ENCODE results near the gene CDH23. TPM values are rescaled to one million over a fixed set of nuclear protein-coding genes. Genes with fewer than 3 reads are reported as not detected.
A peak's percentile ranks its signal among the peaks of the same experiment; 100 is the strongest.

CDH23 gene
- polyA plus RNA-seq, 1 donor = 4.2 TPM

- no peak for DNase-seq
Observed at GRCh38 chr10:71780156-71780555, 383.4 kb downstream of the CDH23 start.

DNA sequence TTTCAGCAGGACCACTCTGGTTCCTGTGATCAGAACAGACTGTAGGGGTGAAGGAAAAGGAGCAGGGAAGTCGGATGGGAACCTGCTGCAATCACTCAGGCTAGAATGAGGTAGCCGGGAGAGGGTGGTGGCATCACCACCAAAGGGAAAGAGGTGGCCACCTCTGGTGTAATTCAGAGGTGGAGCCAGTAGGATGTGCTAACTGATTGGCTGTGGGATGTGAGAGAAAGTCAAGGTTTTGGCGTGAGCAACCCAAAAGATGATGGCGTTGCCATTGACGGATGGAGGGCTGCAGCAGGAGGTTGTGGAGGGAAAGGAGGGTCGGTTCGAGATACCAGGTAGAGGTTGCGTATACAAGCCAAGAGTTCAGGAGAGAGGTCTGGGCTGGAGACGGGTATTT lies 384.0 kb downstream of the CDH23 start:
- no peak for DNase-seq

DNA sequence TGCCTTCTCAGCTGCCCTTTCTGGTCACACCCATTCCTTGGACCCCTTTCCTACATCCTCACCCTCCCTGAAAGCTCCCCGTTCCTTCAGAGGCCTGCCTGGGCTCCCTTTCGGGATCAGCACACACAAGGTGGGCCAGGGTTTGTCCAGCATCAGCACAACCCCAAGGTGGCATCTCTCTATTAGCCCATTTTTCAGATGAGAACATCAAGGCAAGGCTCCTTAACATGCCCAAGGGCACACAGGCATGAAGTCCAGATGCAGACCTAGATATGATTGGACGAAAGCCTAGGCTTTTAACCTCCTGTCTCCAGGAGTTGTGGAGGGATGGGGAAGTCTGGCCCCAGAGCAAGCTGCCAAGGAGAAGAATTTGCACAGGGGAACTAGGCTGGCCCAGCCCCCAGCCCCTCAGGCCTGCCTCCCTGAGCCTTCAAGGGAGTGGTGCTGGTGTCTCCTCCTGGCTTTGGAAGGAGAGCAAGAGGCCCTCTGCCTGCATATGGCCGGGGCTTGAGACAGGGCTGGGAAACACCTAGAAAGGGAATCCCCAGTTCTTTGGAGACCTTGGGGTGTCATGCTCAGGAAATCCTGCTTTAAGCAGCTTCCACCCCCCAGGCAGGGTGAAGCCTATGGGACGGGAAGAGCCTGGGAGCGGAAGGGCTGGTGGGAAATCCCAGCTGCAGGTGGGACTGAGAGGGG lies 385.6 kb downstream of the CDH23 start:
- no peak for DNase-seq

DNA sequence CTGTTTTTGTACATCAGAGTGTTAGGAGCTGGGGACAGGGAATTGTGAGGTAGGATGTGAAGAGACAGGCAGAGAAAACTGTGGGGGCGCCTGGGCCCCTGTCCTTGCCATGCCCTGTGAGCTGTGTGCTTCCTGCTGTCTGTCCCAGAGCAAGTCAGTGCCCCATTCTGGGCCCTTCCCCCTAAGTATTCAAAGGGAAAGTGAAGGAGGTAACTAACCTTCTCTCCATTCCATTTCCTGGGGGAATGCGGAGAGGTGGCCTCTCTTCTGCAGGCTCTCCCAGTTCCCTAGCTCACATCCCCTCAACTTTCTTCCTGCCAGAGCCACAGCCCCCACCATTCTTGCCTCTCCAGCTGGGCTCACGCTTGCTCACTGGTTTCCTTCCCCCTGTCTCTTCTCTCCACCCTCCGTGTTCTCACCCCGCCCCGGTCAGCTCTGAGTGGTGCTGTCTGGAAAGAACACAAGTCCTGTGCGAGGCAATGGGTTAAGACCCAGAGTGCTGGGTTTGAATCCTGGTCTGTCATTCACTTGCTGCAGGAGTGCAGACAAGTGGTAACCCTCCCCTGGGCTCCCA lies 386.3 kb downstream of the CDH23 start:
- no peak for DNase-seq

DNA sequence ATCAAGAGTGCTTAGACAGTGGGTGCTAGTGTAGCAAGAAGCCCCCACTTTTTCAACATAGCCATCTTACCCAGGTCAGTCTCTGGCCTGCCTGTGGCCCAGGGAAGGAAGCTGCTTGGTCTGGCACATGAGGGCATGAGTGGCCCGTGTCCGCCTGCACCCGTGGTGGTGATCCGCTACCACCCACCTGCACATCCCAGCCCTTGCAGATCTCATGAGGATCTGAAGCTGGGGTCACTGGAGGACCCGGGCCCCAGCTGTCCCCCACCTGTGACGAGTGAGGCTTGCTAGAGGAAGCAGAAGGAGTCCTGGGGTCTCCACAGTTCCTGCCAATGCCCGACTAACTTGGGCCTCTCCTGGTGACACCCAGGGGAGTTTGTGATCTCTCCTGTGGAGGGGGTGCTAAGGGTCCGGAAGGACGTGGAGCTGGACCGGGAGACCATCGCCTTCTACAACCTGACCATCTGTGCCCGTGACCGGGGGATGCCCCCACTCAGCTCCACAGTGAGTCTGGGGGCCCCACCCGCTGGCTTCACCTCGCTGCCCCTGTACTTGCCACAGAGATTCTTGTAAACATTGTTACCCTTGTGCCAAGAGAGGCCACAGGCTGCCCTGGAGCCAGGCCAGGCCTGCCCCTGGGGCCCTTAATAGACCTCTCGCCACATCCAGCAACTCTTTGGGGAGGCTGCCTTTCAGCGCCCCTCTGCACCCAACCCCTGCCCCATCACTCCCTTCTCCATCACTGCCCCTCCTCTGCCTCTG lies 387.4 kb downstream of the CDH23 start:
- no peak for DNase-seq

DNA sequence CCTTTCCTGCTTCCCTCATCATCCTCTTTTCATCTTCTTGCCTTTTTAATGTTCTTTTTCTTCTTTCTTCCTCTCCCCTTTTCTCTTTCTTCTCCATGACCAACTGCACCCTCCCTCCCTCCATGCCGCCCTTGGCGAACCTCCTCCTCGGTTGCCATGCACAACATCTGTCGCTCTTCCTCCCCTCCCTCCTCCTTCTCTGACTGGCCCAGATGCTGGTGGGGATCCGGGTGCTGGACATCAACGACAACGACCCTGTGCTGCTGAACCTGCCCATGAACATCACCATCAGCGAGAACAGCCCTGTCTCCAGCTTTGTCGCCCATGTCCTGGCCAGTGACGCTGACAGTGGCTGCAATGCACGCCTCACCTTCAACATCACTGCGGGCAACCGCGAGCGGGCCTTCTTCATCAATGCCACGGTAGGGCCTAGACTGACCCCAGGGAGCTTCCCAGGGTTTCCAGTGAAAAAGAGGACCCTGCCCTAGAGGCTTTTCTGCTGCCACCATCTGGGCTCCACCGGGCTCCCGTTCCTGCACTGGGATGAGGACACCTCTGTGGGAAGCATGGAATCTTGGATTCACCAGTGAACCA lies 388.1 kb downstream of the CDH23 start:
- DNase-seq = no peak

DNA sequence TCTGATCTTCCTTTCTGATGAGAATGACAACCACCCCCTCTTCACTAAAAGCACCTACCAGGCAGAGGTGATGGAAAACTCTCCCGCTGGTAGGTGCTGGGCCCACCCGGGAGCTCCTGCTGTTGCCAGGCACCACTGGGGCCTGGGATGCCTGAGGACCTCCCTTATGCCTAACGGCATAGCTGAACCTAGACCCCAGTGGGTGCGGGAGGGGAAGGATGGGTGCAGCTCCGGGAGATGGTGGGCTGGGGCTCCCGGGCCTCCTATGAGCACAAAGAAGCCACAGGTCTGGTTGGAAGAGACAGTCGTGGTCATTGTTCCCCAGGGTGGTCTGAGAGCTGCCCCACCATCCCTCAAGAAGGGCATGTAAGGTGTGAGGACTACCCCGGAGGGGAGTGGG lies 392.2 kb downstream of the CDH23 start:
- no peak for DNase-seq

- DNase-seq = no peak
Observed at GRCh38 chr10:71789871-71790270, 393.2 kb downstream of the CDH23 start.

DNA sequence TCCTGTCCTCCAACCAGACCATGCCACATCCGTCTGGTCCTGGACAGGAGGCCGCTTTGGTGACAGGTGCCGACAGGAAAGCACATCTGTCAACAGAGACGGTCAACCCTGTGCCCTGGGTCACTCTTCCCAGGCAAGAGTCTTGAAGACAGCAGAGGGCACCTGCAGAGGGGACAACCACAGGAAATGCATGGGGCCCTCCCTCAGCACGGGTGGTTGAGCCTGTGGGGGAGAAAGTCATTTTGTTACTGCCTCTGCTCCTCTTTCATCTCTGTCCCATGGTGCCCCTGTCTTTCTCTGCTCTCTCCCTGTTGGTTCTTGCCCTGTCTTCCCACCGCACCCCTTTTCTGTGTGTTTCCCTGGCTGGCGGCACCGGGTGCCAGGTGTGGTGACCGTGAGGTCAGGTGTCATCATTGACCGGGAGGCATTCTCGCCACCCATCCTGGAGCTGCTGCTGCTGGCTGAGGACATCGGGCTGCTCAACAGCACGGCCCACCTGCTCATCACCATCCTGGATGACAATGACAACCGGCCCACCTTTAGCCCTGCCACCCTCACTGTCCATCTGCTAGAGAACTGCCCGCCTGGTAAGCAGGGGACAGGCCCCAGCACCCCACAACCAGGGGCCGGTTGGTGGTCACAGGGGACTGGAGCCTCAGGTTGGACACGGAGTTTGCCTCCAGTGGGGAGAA lies 394.2 kb downstream of the CDH23 start:
- DNase-seq = no peak

GRCh38 chr10:71795248-71795647 lies 398.5 kb downstream of the CDH23 start:
- peak; percentile 52 for DNase-seq

DNA sequence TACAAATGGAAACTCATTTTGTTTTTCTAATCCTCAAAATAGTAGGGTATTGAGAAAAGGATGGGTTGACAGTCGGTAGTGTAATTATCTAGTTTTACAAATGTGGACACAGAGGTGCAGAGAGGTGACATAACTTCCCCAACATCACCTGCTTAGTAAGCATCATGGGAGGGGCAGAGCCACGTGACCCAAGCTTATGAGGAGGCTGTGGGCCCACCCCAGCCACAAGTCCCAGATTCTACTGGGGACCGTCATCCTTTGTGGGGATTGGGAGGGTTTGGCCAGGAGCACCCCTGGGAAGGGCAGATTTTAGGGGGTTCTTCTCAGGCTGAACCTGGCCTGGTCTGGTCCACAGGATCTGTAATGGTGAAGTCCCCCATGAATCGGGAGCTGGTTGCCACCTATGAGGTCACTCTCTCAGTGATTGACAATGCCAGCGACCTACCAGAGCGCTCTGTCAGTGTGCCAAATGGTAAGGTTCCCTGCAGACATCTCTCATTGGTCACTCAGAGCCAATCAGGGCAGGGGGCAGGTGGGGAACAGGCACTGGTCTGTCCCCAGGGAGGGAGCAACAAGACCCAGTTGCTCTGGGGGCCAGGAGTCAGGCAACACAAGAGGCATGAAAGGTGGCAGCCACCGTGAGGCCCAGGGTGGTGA lies 400.2 kb downstream of the CDH23 start:
- no peak for DNase-seq

DNA sequence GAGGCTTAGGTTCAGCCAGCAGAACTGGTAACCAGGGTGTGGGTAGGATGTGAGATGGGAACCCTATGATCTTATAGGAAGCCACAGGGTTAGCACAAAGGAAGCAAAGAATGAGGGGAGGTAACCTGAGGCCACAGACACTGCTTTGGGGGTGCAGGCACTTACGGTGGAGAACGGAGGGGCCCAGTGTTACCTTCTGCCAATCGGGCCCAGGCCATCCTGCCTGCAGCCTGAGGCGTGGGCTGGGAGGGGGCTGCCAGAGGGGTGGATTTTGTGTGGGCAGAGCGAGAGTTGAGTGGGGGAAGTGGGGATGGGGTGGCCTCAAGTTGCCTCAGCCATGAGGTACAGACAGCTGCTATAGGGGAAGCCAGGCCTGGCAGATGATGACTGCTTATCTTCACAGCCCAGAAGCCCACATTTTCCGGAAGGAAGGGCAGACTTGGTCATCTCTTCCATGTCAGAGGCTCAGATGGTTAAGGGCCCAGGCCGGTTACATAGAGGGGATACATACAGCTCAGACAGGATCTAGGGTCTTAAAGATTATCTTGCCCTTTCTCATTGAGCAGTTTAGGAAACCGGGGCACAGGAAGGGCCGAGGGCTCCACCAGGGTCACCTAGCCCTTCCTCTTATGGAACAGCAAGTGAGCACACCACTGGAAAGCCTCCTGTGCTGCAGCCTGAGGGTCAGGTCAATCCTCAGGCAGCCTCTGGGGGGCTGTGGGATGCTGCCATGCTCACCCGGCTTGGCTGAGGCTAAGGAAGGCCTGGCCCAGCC lies 401.0 kb downstream of the CDH23 start:
- no peak for DNase-seq

DNA sequence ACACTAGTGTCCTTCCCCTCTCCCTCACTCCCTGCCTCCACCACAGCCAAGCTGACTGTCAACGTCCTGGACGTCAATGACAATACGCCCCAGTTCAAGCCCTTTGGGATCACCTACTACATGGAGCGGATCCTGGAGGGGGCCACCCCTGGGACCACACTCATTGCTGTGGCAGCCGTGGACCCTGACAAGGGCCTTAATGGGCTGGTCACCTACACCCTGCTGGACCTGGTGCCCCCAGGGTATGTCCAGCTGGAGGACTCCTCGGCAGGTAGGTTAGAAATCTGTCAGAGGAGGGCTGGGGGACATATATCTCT lies 401.5 kb downstream of the CDH23 start:
- DNase-seq = no peak

DNA sequence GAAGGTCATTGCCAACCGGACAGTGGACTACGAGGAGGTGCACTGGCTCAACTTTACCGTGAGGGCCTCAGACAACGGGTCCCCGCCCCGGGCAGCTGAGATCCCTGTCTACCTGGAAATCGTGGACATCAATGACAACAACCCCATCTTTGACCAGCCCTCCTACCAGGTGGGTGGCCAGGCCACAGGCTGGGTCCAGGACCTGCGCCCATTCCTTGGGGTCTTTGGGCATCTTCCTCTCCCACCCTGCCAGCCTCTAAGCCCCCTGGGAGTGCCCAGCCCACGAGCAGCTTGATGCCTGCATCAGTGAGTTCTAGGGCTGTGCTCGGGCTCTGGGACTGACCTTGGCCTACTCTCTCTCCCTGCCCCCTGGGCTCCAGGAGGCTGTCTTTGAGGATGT lies 402.4 kb downstream of the CDH23 start:
- DNase-seq = no peak

- no peak for DNase-seq
Observed at GRCh38 chr10:71799608-71800453, 403.1 kb downstream of the CDH23 start.

GRCh38 chr10:71801361-71801760 lies 404.6 kb downstream of the CDH23 start:
- no peak for DNase-seq

GRCh38 chr10:71802235-71802634 lies 405.5 kb downstream of the CDH23 start:
- DNase-seq = no peak

GRCh38 chr10:71802715-71803488 lies 406.2 kb downstream of the CDH23 start:
- DNase-seq = no peak

DNA sequence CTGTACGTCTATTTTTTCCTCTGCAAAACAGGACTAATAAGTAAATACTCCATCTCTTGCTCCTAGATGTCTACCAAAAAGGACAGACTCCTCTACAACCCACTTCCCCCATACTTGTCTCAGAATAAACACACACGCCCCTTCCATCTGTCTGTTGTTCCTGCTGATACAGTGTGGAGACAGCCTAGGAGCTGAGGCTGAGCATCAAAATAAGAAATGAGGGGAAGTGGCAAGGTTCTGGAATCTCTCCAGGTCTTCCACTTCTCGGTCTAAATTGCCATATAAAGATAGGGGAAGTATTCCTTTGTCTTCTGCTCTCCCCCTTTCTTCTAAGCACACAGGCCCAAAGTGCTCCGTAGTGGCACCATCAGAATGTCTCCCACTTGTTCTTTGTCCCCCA lies 407.4 kb downstream of the CDH23 start:
- DNase-seq = peak; percentile 26

Data from hindlimb muscle (tissue), 1 donor.